ENCODE data around the gene FAM25A.
"Not testable (repeated sequence)": the region's sequence is repeated elsewhere in the genome, so short reads cannot be mapped to it uniquely, and the experiment has no call there.

DNA sequence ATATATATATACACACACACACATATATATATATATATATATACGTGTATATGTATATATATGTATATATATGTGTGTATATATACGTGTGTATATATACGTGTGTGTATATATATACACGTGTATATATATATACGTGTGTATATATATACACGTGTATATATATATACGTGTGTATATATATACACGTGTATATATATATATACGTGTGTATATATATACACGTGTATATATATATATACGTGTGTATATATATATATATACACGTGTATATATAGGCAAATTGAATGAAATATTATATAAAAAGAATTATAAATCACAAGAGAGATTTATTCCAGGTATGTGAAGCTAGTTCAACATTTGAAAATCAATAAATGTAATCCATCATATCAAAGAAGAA, 28.7 kb upstream of the FAM25A start:
- TF ChIP-seq, protein P1, sequence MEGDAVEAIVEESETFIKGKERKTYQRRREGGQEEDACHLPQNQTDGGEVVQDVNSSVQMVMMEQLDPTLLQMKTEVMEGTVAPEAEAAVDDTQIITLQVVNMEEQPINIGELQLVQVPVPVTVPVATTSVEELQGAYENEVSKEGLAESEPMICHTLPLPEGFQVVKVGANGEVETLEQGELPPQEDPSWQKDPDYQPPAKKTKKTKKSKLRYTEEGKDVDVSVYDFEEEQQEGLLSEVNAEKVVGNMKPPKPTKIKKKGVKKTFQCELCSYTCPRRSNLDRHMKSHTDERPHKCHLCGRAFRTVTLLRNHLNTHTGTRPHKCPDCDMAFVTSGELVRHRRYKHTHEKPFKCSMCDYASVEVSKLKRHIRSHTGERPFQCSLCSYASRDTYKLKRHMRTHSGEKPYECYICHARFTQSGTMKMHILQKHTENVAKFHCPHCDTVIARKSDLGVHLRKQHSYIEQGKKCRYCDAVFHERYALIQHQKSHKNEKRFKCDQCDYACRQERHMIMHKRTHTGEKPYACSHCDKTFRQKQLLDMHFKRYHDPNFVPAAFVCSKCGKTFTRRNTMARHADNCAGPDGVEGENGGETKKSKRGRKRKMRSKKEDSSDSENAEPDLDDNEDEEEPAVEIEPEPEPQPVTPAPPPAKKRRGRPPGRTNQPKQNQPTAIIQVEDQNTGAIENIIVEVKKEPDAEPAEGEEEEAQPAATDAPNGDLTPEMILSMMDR (conservative IDR thresholded peaks at IDR 0.05 in 1 of 2, IDR thresholded peaks at IDR 0.05 in 1 of 2; ENCODE audit: extremely low read depth in 1 of 2, insufficient read depth in 1 of 2, low read depth in 1 of 2, low read length in 2 of 2): not testable (repeated sequence)
- TF ChIP-seq EZH2 (IDR thresholded peaks at IDR 0.05; ENCODE audit: borderline replicate concordance, low read length): not testable (repeated sequence)
